T-helper 9 cell (primary cell): ENCODE results near the gene PLCE1.

Experiments
- DNase-seq: peaks from one replicate; pipeline ENCODE4 v3.0.0-alpha.2; 2020

The PLCE1 gene

DNA sequence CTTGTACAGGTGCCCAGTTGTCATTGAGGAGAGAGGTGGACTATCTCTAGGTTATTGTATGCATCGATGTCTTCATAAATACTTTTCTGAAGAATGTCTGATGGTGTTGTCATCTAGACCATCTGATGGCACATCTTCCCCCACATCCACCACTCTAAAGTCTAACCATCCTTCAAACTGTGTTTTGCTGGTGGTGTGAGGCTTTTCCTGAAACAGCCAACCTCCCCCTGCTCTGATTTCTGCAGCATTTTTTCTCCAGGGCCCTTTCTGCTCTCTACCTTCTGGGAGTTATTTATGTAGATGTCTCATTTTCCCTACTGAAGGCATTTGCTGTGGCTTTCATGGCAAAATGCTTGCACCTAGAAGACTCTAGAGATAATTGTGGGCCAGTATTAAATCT is 1.5 kb downstream of the PLCE1 start:
- no peak for DNase-seq

DNA sequence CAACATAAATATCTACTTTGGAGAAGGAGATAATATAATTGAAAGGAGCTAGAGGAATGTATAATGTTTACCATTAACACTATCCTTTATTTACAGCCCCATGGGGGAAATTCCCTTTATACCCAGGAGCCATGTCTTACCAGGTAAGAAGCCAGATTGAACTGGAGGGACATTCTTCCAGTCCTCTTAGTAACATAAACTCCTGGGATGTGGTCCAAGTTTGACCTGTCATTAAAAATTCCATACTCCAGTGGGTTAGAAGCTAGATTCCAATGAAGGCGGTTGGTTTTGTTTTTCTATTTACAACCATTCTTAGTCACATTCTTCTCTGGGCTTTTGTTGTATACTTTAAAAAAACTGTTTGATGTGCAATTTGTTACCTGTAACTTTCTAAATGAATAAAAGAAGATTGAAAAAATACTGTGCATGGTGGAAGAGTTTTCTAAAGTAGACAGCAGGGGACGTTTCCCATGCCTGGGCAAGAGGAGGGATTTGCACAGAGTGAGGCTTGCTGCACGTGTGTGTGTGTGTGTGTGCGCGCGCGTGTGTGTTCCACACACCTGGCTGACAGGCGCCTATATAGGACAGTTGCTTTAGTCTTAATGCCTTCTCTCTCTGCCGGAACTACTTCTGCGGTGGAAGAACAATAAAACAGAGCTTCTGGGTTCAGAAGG is 2.0 kb downstream of the PLCE1 start:
- DNase-seq, result no peak

DNA sequence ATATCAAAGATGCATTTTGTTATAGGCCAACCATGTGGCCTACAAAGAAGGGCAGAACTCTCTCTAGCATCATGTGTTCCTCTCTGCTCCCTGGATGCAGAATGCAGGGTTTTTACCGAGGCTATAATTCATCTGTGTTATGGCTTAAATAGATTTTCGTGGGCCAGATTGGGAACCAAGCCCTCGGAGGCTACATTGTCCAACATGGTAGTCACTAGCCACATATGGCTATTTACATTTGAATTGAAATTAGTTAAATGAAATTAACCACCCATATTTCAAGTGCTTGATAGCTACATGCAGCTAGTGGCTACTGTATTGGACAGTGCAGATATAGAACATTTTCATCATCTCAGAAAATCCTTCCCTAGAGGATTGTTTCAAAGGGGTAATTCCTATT is 2.8 kb downstream of the PLCE1 start:
- DNase-seq, result no peak

DNA sequence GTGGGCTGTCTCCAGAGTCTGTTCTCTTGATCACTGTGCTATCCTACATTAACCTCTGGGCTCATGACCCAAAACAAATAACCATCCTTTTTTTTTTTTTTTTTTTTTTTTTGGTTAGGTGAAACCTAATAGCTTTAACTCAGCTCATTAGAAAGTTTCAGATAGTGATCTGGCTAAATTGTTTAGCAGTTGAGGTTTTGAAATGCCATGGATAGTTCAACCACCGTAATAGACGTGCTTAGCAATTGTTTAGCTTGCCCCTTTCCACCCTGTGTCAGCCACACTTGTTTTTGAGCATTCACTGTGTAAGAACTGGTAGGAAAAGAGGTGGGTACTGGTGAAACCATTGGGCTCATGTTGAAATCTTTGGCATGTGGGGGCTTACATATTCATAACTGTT is 3.8 kb downstream of the PLCE1 start:
- DNase-seq, result no peak

DNA sequence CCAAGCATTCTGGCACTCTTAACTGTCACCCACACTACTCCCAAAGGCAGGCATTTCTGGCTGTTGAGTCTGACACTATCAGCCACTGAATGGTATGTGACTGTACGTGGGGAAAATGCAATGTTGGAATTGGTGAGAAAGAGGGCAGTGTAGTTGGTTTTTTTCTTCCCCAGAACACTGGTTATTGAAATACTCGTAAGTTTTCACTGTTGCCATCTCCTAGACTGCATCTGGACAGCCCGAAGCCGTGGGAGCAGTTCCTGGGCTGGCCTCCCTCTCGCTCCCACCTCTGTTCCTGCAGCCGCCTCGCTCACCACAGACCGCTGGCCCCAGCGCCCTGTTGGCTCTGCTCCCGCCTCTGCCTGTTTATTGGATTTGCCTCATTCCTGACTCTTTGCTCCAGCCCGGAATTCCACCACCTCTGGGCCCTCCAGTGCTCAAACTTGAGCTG is 5.7 kb downstream of the PLCE1 start:
- DNase-seq, result no peak

DNA sequence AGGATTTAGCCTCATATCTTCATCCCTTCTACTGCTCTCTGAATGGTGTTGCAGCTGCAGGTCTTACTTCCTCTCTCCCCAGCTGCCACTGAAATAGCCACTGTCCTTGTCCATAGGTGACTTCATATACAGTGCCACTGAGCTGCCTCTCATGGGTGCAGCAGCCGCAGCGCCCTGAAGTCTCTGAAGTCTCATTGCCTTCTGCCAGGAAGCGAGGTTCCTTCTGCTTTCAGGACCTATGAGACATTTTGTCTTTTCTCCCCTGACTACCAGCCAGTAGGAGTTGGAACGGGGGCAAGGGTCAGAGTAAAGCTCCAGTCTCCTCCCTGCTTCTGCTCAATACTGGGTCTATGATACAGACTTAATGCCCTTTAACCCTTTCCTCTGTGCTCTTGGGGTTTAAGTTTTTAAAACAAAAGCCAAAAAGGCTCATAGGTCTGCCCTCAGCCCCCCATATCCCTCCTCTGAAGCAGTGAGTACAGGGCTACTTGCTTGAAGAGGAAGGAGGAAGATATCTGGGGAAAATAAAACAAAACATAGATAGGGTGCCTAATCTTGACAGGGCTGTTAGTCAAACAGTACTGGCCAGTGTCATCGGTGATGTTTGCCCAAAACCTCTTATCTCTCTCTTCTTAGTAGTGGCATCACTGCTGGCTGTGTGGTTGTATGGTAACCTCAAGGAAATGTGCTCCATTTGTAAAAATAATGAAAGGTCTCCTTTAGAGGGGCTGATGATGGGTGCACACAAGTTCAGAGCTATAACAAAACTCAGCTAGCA is 7.1 kb downstream of the PLCE1 start:
- no peak for DNase-seq

DNA sequence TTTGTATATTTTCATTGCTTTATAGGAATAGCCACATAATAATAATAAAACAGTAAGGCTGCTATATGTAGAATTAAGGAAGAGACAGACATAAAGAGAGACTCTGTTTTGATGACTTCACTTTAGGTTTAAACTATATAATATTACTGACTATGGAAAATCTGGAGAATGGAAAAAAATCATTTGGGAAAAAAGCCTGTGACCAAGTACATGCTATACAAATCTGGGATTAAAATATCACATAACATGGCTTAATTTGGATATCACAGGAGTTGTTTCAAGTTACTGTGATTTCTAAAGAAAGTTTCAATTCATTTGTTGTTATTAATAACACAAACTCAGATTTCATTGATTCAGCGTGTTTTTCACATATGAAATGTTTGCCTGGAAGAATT is 7.7 kb downstream of the PLCE1 start:
- DNase-seq, result no peak

DNA sequence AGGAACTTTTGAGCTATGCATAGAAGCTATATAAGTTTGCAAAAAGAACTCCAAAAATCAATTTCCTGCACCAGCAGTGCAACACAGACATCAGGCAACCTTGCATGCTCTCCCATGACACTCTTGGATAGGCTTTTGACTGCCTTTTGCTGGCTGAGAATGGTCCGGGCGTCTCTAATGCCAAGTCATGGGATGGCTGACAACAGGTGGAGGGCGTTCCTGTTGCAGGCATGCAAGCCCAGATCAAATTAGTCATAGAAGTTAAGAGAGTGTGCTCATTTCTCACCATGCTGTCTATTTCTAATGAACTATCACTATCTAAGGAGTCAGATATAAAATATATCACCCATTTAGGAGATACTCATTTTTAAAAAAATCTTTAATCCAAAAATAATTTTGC is 8.4 kb downstream of the PLCE1 start:
- DNase-seq, result no peak

DNA sequence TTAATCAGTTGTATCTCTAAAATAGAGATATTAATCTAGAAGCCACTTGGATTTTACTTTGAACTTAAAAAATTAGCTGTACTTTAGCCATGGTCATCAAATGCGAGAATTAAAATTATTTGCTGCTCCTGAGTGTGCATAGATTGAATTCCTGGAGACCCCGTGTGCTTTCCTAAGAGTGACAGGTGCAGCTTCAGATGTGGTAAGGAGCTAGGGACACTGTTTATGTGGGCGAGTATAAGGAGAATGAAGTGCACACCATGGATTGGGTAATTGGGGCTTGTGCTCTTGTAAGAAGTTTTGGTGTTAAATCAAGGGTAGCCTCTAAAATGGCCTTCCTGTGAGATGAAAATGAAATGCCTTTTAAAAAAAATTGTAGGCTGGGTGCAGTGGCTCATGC is 9.8 kb downstream of the PLCE1 start:
- no peak for DNase-seq

DNA sequence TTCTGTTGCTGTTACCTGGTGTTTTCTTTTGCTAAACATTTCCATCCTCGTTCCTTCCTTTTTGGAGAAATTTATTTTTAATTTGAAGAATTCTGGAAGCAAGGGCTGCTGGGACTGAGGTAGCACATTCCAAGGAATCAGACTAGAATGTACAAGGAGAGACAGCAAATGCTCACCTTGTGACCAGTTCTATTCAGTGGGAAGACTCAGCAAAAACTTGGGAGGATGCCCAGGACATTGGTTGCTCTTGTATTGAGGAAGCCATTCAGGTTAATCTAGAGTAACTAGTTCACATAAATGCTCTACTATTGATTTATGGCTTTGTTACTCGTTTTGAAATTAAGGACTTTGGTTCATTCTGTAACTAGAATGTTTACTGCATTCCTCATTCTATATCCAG is 11.3 kb downstream of the PLCE1 start:
- DNase-seq, result no peak

DNA sequence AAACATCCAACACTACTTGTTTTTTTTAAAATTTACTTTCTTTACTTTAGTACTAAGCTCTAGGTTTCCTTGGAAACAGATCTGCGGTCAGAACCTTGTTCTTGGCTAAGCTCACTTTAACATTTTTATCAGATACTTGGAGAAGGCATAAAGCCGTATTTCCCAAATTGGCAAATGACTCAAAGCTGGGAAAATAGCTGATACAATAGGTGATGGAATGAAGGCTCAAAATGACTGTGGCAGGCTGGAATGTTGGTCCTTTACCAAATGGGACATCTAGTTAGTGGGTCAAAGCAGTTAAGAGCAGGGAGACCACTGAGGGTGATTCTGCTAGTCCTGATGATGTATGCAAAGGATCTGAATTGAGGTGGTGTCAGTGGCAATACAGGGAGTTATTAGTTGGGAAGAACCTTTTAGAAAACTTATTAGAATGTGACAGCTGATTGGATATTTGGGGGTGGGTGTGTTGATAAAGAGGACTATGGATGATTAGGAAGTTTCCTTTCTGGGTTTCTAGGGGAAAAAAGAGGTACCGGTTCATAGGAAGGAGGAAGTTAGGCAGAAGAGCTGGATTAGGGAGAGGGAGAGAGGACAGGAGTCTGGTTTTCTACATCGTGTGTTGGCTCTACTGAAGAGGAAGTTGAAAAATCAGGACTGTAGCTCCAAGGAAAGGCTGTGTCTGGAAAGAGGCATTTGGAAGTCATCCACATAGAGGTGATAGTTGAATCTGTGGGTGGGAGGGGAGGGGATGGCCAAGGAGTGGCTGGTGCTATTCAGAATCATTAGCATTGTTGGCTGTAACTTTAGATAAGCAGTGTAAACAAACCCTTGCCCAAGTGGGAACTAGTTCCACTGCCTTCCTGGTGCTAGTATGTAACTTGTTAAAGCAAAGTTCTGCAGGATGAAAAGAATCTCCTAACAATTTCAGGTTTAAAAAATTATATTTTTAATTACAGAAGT is 13.1 kb downstream of the PLCE1 start:
- no peak for DNase-seq

DNA sequence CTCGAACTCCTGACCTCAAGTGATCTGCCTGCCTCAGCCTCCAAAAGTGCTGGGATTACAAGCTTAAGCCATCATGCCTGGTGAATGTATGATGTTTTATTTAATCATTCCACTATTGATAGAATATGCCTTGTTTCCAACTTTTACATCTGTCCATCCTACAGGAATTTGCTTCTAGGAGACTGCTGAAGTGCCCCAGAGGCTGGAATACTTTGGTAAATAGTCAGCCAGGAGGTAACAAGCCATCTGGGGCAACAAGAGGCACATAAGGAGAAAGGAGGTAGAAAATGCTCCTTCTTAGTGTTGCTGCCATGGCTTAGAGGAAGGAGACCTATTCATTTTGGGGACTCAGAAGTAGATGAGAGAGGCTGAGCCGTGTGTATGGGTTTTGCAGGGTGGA is 14.8 kb downstream of the PLCE1 start:
- DNase-seq, result no peak

DNA sequence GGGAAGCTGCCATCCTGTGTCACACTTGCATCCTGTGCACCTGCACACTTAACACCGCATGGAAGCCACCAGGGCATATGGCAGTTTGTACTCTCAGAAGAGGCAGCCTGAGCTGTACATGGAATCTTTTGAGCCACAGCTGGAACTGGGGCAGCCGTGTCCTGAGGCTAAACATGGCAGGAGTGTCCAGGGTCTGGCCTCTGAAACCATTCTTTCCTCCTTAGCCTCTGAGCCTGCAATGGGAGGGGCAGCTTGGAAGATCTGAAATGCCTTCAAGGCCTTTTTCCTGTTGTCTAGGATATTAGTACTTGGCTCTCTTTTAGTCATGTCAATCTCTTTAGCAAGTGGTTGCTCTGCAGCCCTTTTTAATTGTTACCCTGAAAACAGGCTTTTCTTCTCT is 16.4 kb downstream of the PLCE1 start:
- no peak for DNase-seq

DNA sequence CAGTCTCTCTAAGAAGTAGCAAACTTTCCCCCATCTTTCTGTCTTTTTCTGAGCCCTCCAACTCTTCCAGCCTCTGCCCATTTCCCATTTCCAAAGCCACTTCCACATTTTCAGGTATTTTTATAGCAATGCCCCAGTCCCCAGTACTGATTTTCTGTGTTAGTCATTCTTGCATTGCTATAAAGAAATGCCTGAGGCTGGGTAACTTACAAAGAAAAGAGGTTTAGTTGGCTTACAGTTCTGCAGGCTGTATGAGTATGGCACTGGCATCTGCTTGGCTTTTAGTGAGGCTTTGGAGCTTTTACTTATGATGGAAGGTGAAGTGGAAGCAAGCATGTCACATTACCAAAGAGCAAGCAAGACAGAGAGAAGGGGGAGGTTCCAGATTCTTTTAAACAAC is 17.2 kb downstream of the PLCE1 start:
- no peak for DNase-seq

DNA sequence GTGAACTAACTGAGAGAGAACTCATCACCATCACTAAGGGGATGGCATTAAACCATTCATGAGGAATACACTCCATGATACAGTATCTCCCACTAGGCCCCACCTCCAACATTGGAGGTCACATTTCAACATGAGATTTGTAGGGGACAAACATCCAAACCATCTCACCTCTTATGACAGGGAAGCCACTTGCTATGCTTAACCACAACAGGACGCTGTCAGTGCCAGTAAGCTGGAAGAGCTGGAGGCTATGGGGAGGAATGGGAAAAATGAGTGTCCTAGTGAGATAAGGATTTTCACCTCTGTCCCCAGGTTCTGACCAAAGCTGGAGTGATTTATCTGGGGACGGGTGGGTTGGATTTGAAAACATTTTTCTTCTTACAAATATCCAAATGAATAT is 17.6 kb downstream of the PLCE1 start:
- DNase-seq, result no peak

DNA sequence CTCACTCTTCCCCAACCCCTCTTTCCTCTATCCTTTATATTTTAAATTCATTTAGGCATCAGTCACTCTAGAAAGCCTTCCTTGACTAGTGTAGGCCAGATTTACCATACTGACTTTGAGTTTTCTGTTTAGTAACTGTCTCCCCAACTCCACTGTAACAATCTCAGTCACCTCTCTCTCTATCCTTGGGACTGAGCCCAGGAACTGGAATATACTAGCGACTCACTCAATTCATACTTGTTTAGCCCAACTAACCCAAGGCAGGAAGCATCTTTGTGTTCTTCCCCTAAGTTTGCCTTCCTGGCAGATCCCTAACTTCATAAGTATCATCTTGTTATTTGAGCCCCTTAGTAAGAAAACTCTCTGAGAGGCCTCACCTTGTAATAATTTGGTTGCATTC is 19.1 kb downstream of the PLCE1 start:
- DNase-seq, result no peak

DNA sequence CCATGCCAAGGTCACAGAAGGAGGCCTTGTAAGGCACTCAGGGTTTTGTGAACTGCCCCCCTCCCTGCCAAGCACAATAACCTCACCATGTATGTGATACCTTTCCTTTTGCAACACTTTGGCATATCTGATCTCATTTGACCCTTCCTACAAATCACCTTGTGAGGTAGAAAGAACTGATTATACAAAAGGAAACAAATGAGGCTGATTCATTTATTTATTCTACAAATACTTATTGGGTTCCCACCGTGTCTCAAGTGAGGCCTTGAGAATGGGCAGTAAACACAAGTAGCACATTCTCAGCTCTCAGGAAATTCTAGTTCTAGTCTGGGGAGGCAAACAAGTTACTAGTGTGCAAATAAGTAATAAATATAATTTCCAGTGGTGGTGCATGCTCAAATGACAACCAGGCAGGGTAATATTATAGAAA is 19.6 kb downstream of the PLCE1 start:
- no peak for DNase-seq

DNA sequence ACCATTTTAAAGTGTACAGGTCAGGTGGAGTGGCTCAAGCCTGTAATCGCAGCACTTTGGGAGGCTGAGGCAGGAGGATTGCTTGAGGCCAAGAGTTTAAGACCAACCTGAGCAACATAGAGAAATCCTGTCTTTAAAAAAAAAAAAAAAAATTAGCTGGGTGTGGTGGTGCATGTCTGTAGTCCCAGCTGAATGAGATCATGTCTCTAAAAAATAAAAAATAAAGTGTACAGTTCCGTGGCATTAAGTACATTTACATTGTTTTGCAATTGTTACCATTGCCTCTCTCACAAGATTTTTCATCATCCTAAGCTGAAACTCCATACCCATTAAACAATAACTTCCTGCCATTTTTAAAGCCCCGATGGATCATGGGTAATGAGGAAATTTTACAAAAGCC is 20.6 kb downstream of the PLCE1 start:
- DNase-seq, result no peak

DNA sequence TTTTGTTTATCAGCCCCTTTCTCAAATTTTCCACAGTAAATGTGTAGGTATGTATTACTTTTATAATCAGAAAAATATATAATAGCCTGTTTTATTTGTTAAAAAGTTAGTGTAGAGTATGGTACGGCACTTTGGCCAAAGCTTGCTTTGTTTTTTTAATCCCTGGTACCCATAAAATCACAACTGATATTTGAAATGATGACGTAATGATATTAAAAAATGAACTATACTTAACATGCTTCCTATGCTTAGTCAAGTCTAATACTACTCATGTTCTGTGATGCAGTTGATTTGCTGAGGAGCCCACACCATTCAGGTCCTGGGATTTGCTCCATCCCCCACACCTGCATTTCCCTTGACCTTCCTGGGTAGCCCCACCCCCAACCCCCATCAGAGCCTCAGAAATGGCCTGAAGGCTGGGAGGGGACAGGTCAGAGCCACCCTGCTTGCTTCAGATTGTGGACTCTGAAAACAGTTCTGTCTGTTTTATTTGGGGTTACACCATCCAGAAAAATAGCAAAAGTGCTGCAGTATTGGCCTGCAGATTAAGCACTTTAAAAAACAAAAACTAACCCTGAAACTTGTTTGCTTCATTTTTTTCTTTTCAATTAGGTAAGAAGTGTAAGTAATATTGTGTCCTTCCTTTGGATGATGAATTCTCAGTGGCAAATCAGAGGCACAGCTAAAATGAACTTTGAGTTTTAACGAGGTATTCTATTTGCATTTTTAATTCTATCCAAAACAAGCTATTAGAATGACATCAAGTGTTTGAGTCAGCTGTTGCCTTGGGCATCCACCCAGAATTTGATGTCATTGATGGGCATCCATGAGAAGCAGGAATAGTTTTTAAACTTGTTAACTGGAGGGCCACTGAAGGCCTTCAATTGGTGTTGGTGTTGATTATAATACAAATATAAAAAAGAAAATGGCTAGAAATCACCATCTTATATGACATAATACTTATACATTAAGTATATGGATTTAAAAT is 23.3 kb downstream of the PLCE1 start:
- no peak for DNase-seq

DNA sequence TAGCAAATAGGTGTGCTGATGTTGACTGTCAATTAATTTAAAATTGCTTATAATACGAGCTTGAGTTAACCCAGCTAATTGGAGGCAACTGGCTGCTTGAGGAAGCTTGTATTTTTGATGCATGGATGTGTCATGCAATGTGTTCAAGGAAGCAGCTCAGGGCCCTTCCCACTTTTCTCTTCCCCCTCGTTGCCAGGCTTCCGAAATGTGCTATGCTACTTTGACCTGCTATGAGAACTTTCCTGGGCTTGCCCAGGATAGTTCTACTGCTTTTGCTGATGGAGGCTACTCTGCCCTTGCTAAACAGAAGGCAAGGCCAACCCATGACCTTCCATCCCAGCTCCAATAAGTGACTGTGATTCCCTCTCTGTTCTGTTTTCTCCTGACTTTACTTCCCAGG is 24.4 kb downstream of the PLCE1 start:
- DNase-seq, result no peak

DNA sequence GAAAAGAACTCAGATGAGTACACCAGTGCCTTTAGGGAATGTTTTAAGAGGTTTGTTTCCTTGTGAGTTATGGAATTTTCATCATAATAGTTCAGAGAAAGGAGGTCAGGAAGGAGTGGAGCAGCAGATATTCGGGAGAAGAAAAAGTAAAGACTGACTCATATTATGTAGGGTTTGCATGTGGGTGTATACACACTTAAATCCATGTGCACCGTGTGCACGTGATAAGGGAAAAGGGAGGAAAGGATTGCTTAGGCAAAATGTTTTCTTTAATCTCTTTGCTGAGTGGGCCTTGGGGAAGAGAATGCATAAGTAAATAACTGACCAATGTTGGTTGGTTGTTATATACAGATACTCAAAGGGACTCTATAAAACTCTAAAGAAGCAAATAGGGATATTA is 30.2 kb downstream of the PLCE1 start:
- DNase-seq, result no peak

DNA sequence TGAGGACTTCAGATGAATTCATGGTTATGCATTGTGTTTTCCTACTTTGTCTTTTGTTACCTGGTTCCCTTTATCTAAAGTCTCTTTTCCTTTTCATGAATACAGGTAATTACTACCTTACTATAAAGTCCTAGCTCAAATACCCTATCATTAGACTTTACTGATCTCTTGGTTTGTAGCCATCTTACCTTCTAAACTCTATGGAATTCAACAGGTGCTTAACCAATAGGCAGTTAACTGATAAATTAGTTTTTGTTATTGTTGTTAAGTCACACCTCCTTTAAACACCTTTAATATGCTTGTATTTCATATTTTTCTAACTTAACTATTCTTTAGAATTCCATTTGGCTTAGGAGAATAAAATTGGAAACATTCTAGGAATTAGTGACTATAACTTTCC is 30.7 kb downstream of the PLCE1 start:
- no peak for DNase-seq
